CMK (cell line): ENCODE measurements around the gene LARP4B.

Experiments
- DNase-seq: peaks from one replicate; pipeline ENCODE4 v3.0.0-alpha.2; 2010; ENCODE audit warnings: low read depth

Gene LARP4B

DNA sequence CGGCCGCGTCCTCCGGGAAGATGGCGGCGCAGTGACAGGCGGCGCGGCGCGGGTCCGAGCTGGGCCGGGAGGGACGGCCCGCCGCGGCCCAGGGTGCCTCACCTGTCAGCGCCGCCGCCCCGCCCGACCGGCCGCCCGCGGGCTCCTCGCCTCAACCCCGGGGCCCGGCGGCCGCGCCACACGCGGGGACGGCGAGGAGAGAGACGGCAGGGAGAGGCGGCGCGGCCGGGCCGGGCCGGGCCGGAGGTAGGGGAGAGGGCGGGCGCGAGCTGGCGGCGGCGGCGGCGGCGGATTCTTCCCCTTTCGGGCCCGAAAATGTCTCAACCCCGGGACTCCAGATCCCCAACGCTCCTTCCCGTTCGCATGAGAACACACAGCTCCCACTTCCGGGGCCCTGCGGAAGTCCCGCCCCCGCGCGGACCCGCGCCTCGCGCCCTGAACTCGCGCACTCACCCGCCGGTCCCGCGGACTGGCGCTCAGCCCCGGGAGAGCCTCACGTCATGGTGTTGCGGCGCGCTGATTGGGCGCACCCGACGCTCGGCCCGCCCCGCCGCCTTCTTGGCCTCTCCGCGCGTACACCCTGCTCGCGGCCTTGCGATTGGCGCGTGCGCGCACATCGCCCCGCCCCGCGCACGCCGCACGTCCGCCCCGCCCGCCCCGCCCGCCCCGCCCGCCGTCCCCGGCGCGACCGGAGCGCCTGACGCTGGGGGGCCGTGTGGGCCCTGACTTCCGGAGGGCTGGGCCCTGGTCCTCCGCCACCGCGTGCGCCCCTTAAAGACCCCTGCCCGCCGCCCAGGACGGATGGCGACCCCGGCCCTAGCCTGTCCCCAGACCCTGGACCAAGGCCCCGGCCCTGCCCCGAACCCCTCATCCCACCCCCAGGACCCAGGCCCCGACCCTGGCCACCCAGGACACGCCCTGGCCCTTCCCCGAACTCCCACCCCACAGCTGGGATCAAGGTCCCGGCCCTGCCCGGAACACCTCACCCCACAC, at the start of gene LARP4B:
LARP4B (minus strand) TSS at position 380 of the 993 bp plus-strand sequence. CDS start 45,984 bp downstream, outside the sequence.
- peak; percentile 85 for DNase-seq

- DNase-seq, result no peak
Observed at GRCh38 chr10:980468-981093, 49.1 kb upstream of the LARP4B start.

GRCh38 chr10:978826-979421, 47.4 kb upstream of the LARP4B start:
- no peak for DNase-seq

- no peak for DNase-seq
Observed at GRCh38 chr10:976316-976715, 44.8 kb upstream of the LARP4B start.

DNA sequence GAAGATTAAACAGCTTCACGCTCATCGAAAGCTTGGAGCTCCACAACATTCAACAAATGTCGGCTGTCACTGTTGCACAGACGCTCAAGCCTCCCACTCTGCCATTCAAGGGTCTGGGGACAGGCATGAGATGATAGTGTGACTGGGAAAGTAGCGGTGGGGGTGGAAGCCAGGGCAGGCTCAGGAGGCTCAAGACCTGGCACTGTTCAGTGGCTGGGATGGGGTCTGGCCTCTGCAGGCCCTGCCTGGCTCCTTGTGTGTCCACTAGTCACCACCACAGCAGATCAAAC, 43.2 kb upstream of the LARP4B start:
- no peak for DNase-seq

GRCh38 chr10:974038-974784, 42.7 kb upstream of the LARP4B start:
- no peak for DNase-seq

GRCh38 chr10:972763-973162, 41.3 kb upstream of the LARP4B start:
- no peak for DNase-seq

DNA sequence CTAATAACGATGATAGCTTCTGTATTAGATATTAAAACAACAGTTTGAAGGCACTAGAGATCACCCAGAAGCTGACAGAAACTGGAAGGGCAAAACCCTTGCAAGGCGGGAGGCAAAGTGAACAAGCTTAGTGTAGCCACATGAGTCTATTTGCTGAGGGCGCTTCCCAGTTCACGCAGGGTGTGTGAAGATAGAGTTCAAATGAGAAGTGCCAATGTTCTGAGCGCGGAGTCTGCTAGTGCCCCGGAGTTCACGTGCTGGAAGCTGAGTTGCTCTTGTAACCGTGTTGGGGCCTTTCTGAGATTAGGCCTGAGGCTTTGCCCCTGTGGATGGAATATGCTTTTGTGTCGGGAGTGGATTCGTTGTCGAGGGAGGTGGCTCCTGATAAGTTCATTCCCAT, 40.1 kb upstream of the LARP4B start:
- no peak for DNase-seq

- no peak for DNase-seq
Observed at GRCh38 chr10:971150-971542, 39.6 kb upstream of the LARP4B start.

- no peak for DNase-seq
Observed at GRCh38 chr10:970311-971149, 39.0 kb upstream of the LARP4B start.

- no peak for DNase-seq
Observed at GRCh38 chr10:969473-970150, 38.1 kb upstream of the LARP4B start.

GRCh38 chr10:968546-969199, 37.2 kb upstream of the LARP4B start:
- DNase-seq, result no peak

DNA sequence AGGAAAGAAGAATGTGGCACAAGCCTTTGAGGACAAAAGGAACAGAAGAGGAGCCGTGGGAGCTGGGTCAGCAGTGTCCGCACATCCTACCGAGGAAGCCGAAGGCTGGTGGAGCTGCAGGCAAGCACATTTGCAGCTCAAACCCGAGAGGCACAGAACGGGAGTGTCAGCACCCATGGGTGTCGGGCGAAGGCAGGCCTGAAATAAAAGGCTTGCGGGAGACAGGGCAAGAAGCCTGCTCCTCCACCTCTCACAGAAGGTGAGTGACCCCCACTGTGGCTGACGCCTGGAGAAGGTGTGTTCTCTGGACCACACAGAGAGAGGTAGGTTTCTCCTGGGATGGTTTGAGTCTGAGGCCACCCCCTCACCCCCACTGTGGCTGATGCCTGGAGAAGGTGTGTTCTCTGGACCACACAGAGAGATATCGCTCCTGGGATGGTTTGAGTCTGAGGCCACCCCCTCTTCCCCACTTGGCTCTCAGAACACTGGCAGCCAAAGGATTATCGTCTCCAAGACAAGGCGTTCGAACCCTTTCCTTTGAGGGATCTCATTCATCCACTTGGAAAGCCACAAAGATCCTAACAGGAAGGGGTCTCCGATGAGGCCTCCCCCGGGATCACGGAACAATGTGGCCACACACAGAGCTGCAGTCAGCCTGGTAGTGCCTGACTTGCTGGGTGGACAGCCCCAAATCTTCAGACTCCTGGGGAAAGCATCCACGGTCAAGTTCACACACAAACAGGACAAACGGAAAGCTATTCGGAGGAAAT, 35.1 kb upstream of the LARP4B start:
- no peak for DNase-seq

DNA sequence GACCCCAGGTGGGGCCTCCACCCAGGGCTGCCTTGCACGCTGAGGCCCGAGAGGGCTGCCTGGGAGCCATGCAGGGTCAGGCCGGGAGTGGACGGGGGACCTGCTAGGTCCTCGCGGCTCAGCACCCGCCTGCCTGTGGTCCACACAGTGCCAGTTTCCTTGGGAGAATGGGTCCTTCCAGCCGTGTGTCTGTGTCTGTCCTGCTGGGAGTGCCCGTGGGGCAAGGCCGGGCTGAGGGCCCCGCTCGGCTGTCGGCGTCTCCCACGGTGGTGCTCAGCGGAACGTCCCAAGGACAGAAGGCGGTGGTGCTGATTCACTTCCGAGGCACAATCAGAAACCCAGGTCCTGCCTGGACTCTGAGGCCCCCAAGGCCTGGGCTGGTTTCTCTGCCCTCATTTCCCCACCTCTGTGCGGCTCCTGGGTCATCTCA, 33.5 kb upstream of the LARP4B start:
- DNase-seq, result no peak

DNA sequence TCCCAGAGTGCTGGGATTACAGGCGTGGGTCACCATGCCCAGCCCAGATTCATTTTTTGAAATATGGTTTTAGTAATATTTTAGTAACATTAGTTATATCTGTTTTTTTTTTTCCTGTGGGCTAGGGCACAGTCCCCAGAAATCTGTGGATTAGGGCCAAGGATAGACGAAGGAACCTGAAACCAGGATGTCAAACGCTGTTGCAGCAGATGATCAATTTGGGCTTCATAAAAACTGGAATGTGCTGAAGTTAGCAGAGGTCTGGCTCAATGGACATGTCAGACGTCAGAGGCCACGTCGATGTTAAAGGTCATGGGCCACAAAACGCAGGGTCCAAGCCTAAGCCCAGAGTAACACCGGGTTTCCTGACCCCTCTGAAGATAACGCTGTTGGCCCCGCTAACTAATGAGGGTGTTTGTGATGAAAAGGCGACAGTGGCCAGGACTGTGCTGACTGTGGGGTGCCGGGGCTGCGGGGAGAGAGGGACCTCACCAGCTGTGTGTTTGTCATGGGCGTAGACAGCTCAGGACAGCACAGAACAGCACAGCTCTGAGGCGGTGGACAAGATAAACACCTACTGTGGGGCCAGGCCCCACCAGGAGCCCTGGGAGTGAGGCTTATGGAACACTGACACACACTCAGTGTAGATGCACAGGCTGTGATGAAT, 32.9 kb upstream of the LARP4B start:
- no peak for DNase-seq

GRCh38 chr10:963655-964054, 32.1 kb upstream of the LARP4B start:
- DNase-seq, result no peak

GRCh38 chr10:963186-963585, 31.7 kb upstream of the LARP4B start:
- no peak for DNase-seq

DNA sequence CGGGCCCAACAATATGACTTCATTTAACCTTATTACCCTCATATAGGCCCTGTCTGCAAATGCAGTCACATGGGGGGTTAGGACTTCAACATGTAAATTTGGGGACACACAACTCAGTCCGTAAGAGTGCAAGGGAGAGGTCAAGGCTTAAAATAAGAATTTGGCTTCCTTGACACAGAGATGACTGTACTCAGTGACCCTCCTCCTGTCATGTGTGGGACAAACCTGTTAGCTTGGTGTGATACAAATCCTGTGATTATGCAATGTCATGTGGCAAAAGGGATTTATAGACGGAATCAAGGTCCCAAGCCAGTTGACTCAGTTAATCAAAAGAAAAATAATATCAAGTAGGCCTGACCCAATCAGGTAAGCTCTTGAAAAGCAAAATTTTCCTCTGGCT, 30.8 kb upstream of the LARP4B start:
- DNase-seq, result no peak

DNA sequence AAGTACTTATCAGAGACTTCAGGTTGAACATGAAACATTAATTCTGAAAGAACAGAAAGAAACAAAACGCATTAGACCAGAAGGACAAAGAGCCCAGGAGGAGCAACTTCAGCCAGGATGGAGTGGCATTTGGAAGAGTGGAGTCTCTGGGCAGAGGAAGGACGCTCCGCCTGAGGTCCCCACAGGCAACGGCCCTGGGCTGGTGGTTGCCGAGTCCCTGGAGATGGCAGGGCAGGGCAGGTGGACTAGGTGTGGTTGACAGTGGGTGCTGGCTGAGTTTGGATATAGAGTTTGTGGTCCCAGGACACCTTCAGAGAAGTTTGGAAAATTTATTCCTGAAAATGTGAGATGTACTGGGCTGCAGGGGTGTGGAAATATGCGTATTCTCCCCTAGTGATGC, 27.4 kb upstream of the LARP4B start:
- no peak for DNase-seq
